SK-N-SH (cell line): ENCODE data around the gene NYNRIN. TPM values are rescaled to one million over a fixed set of nuclear protein-coding genes. Genes with fewer than 3 reads are reported as not detected.

Source experiments
- CTCF ChIA-PET: fragments of 300-600, 350-600 bp; formaldehyde crosslinking; extraction: SDS; loops from one replicate; lab custom pipeline; 2021; lab: Yijun Ruan, JAX
- POLR2A ChIA-PET: fragments of 350-600 bp; sonication (Branson Sonifier 250); formaldehyde crosslinking; extraction: SDS; loops from one replicate; lab custom pipeline; 2020; ENCODE audit warnings: antibody characterized with exemption, inconsistent platforms; lab: Yijun Ruan, JAX
- DNase-seq: peaks from one replicate; pipeline ENCODE4 v3.0.0; 2012
- H2AFZ ChIP-seq: fragments of 200-600 bp; sonication (generic); 2 replicates; pipeline ENCODE4 v1.8.1; 2016; ENCODE audit warnings: antibody characterized with exemption, mild to moderate bottlenecking, low read depth
- H3F3A ChIP-seq: fragments of 200-600 bp; sonication (generic); replicated peaks from 2 replicates; pipeline ENCODE3; 2016; ENCODE audit warnings: antibody characterized with exemption, mild to moderate bottlenecking; ENCODE audit not compliant: insufficient read depth
- H3K27ac ChIP-seq, 2 experiments: fragments of 200-500 bp in 1 of 2; fragments of 200-600 bp in 1 of 2; sonication (Bioruptor generic) in 1 of 2; sonication (generic), shearing (Covaris generic) in 1 of 2; 2 replicates each; pipeline versions ENCODE4 v1.5.1 to v1.6.1; 2014 to 2016; ENCODE audit warnings: low read depth in 2 of 2, inconsistent platforms in 1 of 2, low read length in 1 of 2, mild to moderate bottlenecking in 1 of 2, mixed read lengths in 1 of 2
- H3K27me3 ChIP-seq: fragments of 200-600 bp; sonication (generic), shearing (Covaris generic); 2 replicates; pipeline ENCODE4 v1.6.1; 2016; ENCODE audit warnings: mixed run types; ENCODE audit not compliant: insufficient read depth
- H3K36me3 ChIP-seq, 2 experiments: fragments of 200-500 bp in 1 of 2; fragments of 200-600 bp in 1 of 2; sonication (Bioruptor generic) in 1 of 2; sonication (generic) in 1 of 2; replicated peaks in 1 of 2; 2 replicates each; pipeline versions ENCODE3 to v1.5.1; 2014 to 2016; ENCODE audit warnings: low read length in 1 of 2, mild to moderate bottlenecking in 1 of 2; ENCODE audit not compliant: insufficient read depth in 2 of 2, control insufficient read depth in 1 of 2
- H3K4me1 ChIP-seq, 2 experiments: fragments of 200-500 bp in 1 of 2; fragments of 200-600 bp in 1 of 2; sonication (Bioruptor generic) in 1 of 2; sonication (generic), shearing (Covaris generic) in 1 of 2; 2 replicates each; pipeline versions ENCODE4 v1.5.1 to v1.6.1; 2014 to 2016; ENCODE audit warnings: low read depth in 1 of 2, low read length in 1 of 2, mixed run types in 1 of 2; ENCODE audit not compliant: insufficient read depth in 2 of 2, control insufficient read depth in 1 of 2
- H3K4me2 ChIP-seq: fragments of 200-600 bp; sonication (generic), shearing (Covaris generic); 2 replicates; pipeline ENCODE4 v1.6.1; 2017; ENCODE audit warnings: mixed run types
- H3K4me3 ChIP-seq, 2 experiments: fragments of 200-500 bp in 1 of 2; fragments of 200-600 bp in 1 of 2; sonication (Bioruptor generic) in 1 of 2; sonication (generic), shearing (Covaris generic) in 1 of 2; 2 replicates each; pipeline versions ENCODE4 v1.5.1 to v1.8.1; 2014 to 2016; ENCODE audit warnings: low read depth in 2 of 2, inconsistent platforms in 1 of 2, low read length in 1 of 2, mild to moderate bottlenecking in 1 of 2, mixed read lengths in 1 of 2, moderate library complexity in 1 of 2
- H3K79me2 ChIP-seq: fragments of 200-600 bp; sonication (generic); 2 replicates; pipeline ENCODE4 v1.8.1; 2017; ENCODE audit warnings: mild to moderate bottlenecking; ENCODE audit not compliant: insufficient read depth
- H3K9ac ChIP-seq: fragments of 200-600 bp; sonication (generic); 2 replicates; pipeline ENCODE4 v1.6.1; 2017; ENCODE audit warnings: mixed run types
- H3K9me2 ChIP-seq: fragments of 200-600 bp; sonication (generic); 2 replicates; pipeline ENCODE4 v1.6.1; 2017; ENCODE audit warnings: mixed run types
- H3K9me3 ChIP-seq: fragments of 200-600 bp; sonication (generic); 2 replicates; pipeline ENCODE4 v1.6.1; 2017; ENCODE audit warnings: mixed run types, mild to moderate bottlenecking, moderate library complexity
- H4K20me1 ChIP-seq: fragments of 200-600 bp; sonication (generic); 2 replicates; pipeline ENCODE4 v1.6.1; 2017; ENCODE audit warnings: mild to moderate bottlenecking, mixed run types; ENCODE audit not compliant: insufficient read depth
- CHD2 ChIP-seq: fragments of 150-350 bp; IDR thresholded peaks from 2 replicates; pipeline ENCODE4 v1.6.1; 2018; ENCODE audit warnings: low read length; ENCODE audit not compliant: partially characterized antibody
- EP300 ChIP-seq, 2 experiments: IDR thresholded peaks; 2 replicates each; pipeline versions ENCODE4 v1.4.0 to v1.6.1; 2012; ENCODE audit warnings: borderline replicate concordance in 1 of 2, low read depth in 1 of 2, low read length in 1 of 2
- EZH2phosphoT487 ChIP-seq: fragments of 200-600 bp; sonication (generic); IDR thresholded peaks from 2 replicates; pipeline ENCODE4 v1.6.1; 2017; ENCODE audit warnings: low read depth, mixed run types, mild to moderate bottlenecking, antibody characterized with exemption, moderate library complexity, borderline replicate concordance
- FOSL2 ChIP-seq: IDR thresholded peaks from 2 replicates; pipeline ENCODE4 v1.4.0; 2012; ENCODE audit warnings: low read depth, mild to moderate bottlenecking, moderate library complexity, borderline replicate concordance
- FOXM1 ChIP-seq: IDR thresholded peaks from 2 replicates; pipeline ENCODE4 v1.4.0; 2012; ENCODE audit warnings: low read depth, mild to moderate bottlenecking
- GABPA ChIP-seq: IDR thresholded peaks from 2 replicates; pipeline ENCODE4 v1.4.0; 2012; ENCODE audit warnings: low read depth, mild to moderate bottlenecking
- NRF1 ChIP-seq: IDR thresholded peaks from 2 replicates; pipeline ENCODE4 v1.6.1; 2012; ENCODE audit warnings: low read depth, mild to moderate bottlenecking, low read length
- RAD21 ChIP-seq: IDR thresholded peaks from 2 replicates; pipeline ENCODE4 v1.6.1; 2012; ENCODE audit warnings: mild to moderate bottlenecking, low read length
- SIN3A ChIP-seq: IDR thresholded peaks from 2 replicates; pipeline ENCODE4 v1.6.1; 2012; ENCODE audit warnings: low read depth, mild to moderate bottlenecking, low read length, moderate library complexity, borderline replicate concordance
- TAF1 ChIP-seq: IDR thresholded peaks from 2 replicates; pipeline ENCODE4 v1.6.1; 2012; ENCODE audit warnings: low read depth, mild to moderate bottlenecking, low read length, moderate library complexity, borderline replicate concordance
- WGBS: methylation state at CpG from one replicate; pipeline ENCODE4 v1.1.6; 2017; ENCODE audit warnings: low lambda C conversion rate; 5-methylcytosine and 5-hydroxymethylcytosine counted together
- polyA plus RNA-seq, 3 experiments: library from polyadenylated mRNA; depleted of rRNA; stranded (reverse); fragments of >200 nt; gene quantifications; 2 replicates each; pipeline ENCODE4 v1.2.3, GENCODE V29; 2012
- TF ChIP-seq, protein P1 (sequence below): fragments of 150-350 bp; IDR thresholded peaks from 2 replicates; pipeline ENCODE4 v1.6.1; 2016; ENCODE audit warnings: mild to moderate bottlenecking, low read depth, low read length
- TF ChIP-seq, protein P2 (sequence below): IDR thresholded peaks from 2 replicates; pipeline ENCODE4; 2012

Gene NYNRIN
- polyA plus RNA-seq, 1 of the 3 experiments (the other 2 are of a cell fraction) = 4.8 TPM

DNA sequence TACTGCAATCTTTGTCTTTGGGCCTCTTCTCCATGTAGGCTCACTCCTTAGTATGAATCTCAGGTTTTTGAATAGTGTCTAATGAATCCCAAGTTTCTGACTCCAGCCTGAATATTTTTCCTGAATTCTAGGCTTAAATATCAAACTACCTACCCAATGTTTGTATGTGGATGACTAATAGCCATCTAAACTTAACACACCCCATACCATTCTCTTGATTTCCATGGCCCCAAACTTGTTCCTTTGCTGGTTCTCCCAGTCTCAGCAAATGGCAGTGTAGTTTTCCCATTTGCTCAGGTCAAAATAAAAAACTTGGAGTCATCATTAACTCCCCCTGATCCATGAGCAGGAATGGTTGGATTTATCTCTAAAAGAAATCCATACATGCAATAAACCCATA lies 62.5 kb downstream of the NYNRIN start:
- H3K9ac ChIP-seq = no peak overlapping the region
- TF ChIP-seq NRF1 (no peak), RAD21 (no peak), FOSL2 (no peak)
- TF ChIP-seq, all 33 proteins: peak for 0
- no peak overlapping the region for H3K4me3 ChIP-seq
- no peaks in the 10 kb centered on the region for H4K20me1 ChIP-seq
- no peaks in the 10 kb centered on the region for H3K9me3 ChIP-seq
- H3K9me2 ChIP-seq = no peaks in the 10 kb centered on the region
- H3K27me3 ChIP-seq = no peaks in the 10 kb centered on the region
- DNase-seq = no peak
- POLR2A ChIA-PET = no interaction called here
- no peak overlapping the region for H3K27ac ChIP-seq
- no peak overlapping the region for H2AFZ ChIP-seq
- CTCF ChIA-PET = no interaction called here
- H3K36me3 ChIP-seq = no peaks in the 10 kb centered on the region
- H3K4me2 ChIP-seq = no peak overlapping the region
- no peaks in the 10 kb centered on the region for H3F3A ChIP-seq
- H3K79me2 ChIP-seq = no peaks in the 10 kb centered on the region
- no peaks in the 10 kb centered on the region for H3K4me1 ChIP-seq

DNA sequence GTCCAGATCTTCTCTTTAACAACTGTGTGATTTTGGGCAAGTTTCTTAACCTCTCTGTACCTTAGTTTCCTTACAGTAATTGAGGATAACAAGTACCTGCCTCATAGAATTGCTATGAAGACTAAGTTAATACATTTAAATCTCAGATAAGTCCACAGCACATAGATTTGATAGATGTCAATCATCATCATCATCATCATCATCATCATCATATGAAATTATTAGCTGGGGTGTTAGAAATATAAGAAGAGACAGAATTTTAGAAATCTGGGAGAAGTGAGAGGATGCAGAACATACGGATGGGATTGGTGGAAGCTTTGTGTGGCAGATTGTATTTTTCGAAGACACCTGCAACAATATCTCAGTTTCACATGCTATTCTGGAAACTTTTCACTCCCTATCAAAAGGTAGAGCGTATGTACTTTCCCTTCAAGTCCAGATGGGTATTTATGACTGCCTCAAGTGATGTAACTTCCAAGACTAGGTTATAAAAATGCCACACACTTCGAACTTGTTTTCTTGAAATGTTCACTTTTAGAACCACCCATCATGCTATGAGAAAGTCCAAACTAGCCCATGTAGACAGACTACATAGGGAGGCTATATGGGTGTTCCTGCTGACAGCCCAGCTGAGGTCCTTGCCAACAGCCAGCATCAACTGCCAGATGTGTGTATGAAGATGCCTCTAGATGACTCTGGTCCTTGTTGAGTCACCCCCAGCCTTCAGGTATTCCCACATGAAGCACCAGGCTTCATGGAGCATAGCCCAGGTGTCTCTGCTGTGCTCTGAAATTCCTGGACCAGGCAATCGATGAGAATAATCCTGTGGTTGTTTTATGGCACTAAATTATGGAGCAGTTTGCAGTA lies 64.4 kb downstream of the NYNRIN start:
- Histone ChIP-seq H3K9ac (no peak overlapping the region), H3K27ac (no peak overlapping the region), H3F3A (no peaks in the 10 kb centered on the region), H3K79me2 (no peaks in the 10 kb centered on the region), H3K9me2 (no peaks in the 10 kb centered on the region), H3K4me2 (no peak overlapping the region), H3K27me3 (no peaks in the 10 kb centered on the region), H3K4me1 (no peaks in the 10 kb centered on the region), H3K9me3 (no peaks in the 10 kb centered on the region), H3K36me3 (no peaks in the 10 kb centered on the region), H3K4me3 (no peak overlapping the region), H4K20me1 (no peaks in the 10 kb centered on the region), H2AFZ (no peak overlapping the region)
- TF ChIP-seq CHD2 (no peak), FOXM1 (no peak), EZH2phosphoT487 (no peak), NRF1 (no peak), SIN3A (no peak), EP300 (IDR thresholded peaks at IDR 0.05; ENCODE audit: borderline replicate concordance in 1 of 2, low read depth in 1 of 2, low read length in 1 of 2) (no peak), TAF1 (no peak), GABPA (no peak)
- TF ChIP-seq, protein P1, sequence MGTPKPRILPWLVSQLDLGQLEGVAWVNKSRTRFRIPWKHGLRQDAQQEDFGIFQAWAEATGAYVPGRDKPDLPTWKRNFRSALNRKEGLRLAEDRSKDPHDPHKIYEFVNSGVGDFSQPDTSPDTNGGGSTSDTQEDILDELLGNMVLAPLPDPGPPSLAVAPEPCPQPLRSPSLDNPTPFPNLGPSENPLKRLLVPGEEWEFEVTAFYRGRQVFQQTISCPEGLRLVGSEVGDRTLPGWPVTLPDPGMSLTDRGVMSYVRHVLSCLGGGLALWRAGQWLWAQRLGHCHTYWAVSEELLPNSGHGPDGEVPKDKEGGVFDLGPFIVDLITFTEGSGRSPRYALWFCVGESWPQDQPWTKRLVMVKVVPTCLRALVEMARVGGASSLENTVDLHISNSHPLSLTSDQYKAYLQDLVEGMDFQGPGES = no peak
- TF ChIP-seq, protein P2, sequence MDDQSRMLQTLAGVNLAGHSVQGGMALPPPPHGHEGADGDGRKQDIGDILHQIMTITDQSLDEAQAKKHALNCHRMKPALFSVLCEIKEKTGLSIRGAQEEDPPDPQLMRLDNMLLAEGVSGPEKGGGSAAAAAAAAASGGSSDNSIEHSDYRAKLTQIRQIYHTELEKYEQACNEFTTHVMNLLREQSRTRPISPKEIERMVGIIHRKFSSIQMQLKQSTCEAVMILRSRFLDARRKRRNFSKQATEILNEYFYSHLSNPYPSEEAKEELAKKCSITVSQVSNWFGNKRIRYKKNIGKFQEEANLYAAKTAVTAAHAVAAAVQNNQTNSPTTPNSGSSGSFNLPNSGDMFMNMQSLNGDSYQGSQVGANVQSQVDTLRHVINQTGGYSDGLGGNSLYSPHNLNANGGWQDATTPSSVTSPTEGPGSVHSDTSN = no peak
- 33% methylated on average over 5 of the region's 5 CpGs for WGBS
- DNase-seq = no peak
- ChIA-PET POLR2A (no interaction called here), CTCF (no interaction called here)
